Measurements from ENCODE around the gene CRB2.

GRCh38 chr9:123316053-123316718, 39.8 kb upstream of the CRB2 start:
- no peak for TF ChIP-seq CTCF (IDR thresholded peaks at IDR 0.05; ENCODE audit: low read depth, low read length)
- peak; percentile 80 for TF ChIP-seq MYC (IDR thresholded peaks at IDR 0.05; ENCODE audit: low read depth, low read length)
- peak; percentile 85 for TF ChIP-seq MAX (IDR thresholded peaks at IDR 0.05; ENCODE audit: low read depth, low read length)
- TF ChIP-seq POLR2A (IDR thresholded peaks at IDR 0.05; ENCODE audit: extremely low read depth, insufficient read length), result no peak
